BLaER1 (cell line): ENCODE data around the gene ACADS.

Experiments used
- H3K27ac ChIP-seq: shearing (Covaris generic); formaldehyde crosslinking; 2 replicates; pipeline ENCODE4 v1.8.1; 2022
- H3K27me3 ChIP-seq: shearing (Covaris generic); formaldehyde crosslinking; 2 replicates; pipeline ENCODE4 v1.8.1; 2022
- H3K36me3 ChIP-seq: shearing (Covaris generic); formaldehyde crosslinking; 2 replicates; pipeline ENCODE4 v1.8.1; 2022
- H3K4me1 ChIP-seq: shearing (Covaris generic); formaldehyde crosslinking; 2 replicates; pipeline ENCODE4 v1.8.1; 2022
- H3K4me2 ChIP-seq: shearing (Covaris generic); formaldehyde crosslinking; 2 replicates; pipeline ENCODE4 v1.8.1; 2022
- H3K4me3 ChIP-seq: shearing (Covaris generic); formaldehyde crosslinking; 2 replicates; pipeline ENCODE4 v1.8.1; 2022
- H3K9ac ChIP-seq: shearing (Covaris generic); formaldehyde crosslinking; 2 replicates; pipeline ENCODE4 v1.8.1; 2022
- H3K9me3 ChIP-seq: shearing (Covaris generic); formaldehyde crosslinking; 2 replicates; pipeline ENCODE4 v1.8.1; 2022
- H4K20me1 ChIP-seq: shearing (Covaris generic); formaldehyde crosslinking; 2 replicates; pipeline ENCODE4 v1.8.1; 2022
- Cebpa-rat ChIP-seq: shearing (Covaris generic); IDR thresholded peaks from 2 replicates; pipeline ENCODE4 v1.8.1; 2022

The ACADS gene

DNA sequence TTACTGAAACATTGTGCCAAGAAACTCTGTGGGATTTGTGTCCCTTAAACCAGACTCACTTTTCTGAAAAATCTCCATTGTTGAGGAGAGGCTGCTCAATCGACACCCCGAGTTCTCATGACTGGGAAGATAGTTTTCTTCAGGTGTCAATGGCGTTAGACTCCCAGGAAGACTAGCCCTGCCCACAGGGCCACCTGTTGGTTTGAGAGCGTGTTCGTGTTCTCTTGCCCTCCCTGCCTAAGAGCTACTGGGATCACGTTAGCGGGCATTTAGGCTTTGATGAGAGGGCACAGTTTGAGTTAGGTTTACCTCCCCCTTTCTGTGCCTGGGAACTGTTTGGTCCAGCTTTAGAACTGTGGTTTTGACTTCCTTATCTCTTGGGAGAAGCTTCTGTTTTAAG, 26.1 kb upstream of the ACADS start:
- Histone ChIP-seq H4K20me1 (peaks cover 5% of the 10 kb centered on the region; the same call in 1 of the 2 replicates), H3K9me3 (no peaks in the 10 kb centered on the region), H3K4me2 (no peak overlapping the region), H3K4me1 (peaks cover 23% of the 10 kb centered on the region), H3K27ac (0 out of 2 replicates have a peak overlapping the region, but pooled peaks have one; percentile 3), H3K36me3 (peaks cover 94% of the 10 kb centered on the region), H3K9ac (no peak overlapping the region), H3K27me3 (no peaks in the 10 kb centered on the region), H3K4me3 (no peak overlapping the region)
- no peak for TF ChIP-seq Cebpa-rat

- H3K4me3 ChIP-seq = no peak overlapping the region
- peaks cover 31% of the 10 kb centered on the region for H3K4me1 ChIP-seq
- H3K9me3 ChIP-seq = no peaks in the 10 kb centered on the region
- no peak overlapping the region for H3K27ac ChIP-seq
- peaks cover 81% of the 10 kb centered on the region for H3K36me3 ChIP-seq
- TF ChIP-seq Cebpa-rat = no peak
- no peak overlapping the region for H3K4me2 ChIP-seq
- H4K20me1 ChIP-seq = no peaks in the 10 kb centered on the region
- no peak overlapping the region for H3K9ac ChIP-seq
- H3K27me3 ChIP-seq = no peaks in the 10 kb centered on the region
These were observed 24.7 kb upstream of the ACADS start for GRCh38 chr12:120700886-120701285.

DNA sequence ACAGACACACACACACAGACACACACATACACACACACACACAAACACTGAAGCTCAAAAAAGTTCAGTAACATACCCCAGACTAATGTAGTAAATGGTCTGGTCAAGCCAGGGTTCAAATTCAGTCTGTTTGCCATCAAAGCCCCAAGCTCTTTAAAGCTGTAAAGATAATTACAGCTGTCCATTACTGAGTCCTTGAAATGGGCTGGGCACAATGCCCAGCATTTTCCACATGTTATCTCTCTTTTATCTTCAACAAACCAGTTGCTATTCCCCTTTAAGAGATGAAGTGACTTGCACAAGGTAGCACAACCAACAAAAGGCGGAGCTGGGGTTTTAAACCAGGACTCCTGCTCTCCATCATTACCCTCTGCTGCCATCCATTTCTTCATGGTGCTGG, 23.0 kb upstream of the ACADS start:
- H3K4me3 ChIP-seq = no peak overlapping the region
- no peaks in the 10 kb centered on the region for H3K27me3 ChIP-seq
- no peaks in the 10 kb centered on the region for H3K9me3 ChIP-seq
- H3K27ac ChIP-seq = no peak overlapping the region
- no peak overlapping the region for H3K9ac ChIP-seq
- peaks cover 36% of the 10 kb centered on the region for H3K4me1 ChIP-seq
- H3K36me3 ChIP-seq = peaks cover 63% of the 10 kb centered on the region
- H3K4me2 ChIP-seq = no peak overlapping the region
- TF ChIP-seq Cebpa-rat = no peak
- no peaks in the 10 kb centered on the region for H4K20me1 ChIP-seq

DNA sequence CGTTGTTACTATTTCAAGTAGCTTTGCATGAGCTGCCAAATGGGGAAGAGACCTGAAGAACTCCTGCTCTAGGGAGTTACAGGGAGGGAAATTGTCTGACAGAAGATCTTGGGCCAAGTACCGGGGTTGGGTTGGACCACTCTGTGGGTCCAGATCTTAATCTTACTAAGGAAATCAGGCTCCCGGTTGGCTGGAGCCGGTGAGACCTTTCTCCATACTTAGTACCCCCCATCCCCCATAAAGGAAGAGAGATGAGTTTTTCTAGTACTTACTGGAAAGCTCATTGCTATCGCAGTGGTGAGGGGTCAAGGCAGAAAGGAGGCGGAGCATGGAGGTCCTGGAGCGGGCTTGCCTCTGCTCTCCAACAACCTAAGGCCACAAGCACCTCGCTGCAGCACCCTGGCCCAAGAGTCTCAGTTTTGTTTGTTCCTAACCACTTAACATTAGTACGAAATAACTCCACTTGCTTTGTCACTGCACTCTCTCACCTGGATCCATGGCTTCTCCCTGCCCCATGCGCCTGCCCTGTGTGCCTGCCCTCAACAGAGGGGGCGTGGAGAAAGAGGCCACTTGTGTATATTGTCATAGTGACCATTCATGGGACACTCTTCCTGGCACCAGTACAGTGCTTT, 22.2 kb upstream of the ACADS start:
- no peak for TF ChIP-seq Cebpa-rat
- Histone ChIP-seq H3K27ac (no peak overlapping the region), H3K9me3 (no peaks in the 10 kb centered on the region), H3K27me3 (no peaks in the 10 kb centered on the region), H3K36me3 (peaks cover 55% of the 10 kb centered on the region), H3K9ac (no peak overlapping the region), H3K4me1 (peaks cover 36% of the 10 kb centered on the region), H4K20me1 (no peaks in the 10 kb centered on the region), H3K4me2 (no peak overlapping the region), H3K4me3 (no peak overlapping the region)

GRCh38 chr12:120705618-120706017, 20.0 kb upstream of the ACADS start:
- Histone ChIP-seq H3K4me1 (peaks cover 43% of the 10 kb centered on the region), H3K4me2 (0 out of 2 replicates have a peak overlapping the region, but pooled peaks have one; percentile 5)
- no peak for TF ChIP-seq Cebpa-rat

GRCh38 chr12:120706029-120706428, 19.6 kb upstream of the ACADS start:
- H3K27ac ChIP-seq = no peak overlapping the region
- peaks cover 29% of the 10 kb centered on the region for H3K36me3 ChIP-seq
- H3K9me3 ChIP-seq = no peaks in the 10 kb centered on the region
- no peak overlapping the region for H3K4me3 ChIP-seq
- no peaks in the 10 kb centered on the region for H3K27me3 ChIP-seq
- no peak overlapping the region for H3K9ac ChIP-seq
- no peaks in the 10 kb centered on the region for H4K20me1 ChIP-seq
- TF ChIP-seq Cebpa-rat = no peak
- peaks cover 43% of the 10 kb centered on the region for H3K4me1 ChIP-seq
- H3K4me2 ChIP-seq = 0 out of 2 replicates have a peak overlapping the region, but pooled peaks have one; percentile 5

More at GRCh38 chr12:120705618-120706017, 20.0 kb upstream of the ACADS start:
- Histone ChIP-seq H3K9me3 (no peaks in the 10 kb centered on the region), H3K36me3 (peaks cover 34% of the 10 kb centered on the region), H3K4me3 (no peak overlapping the region), H3K27ac (no peak overlapping the region), H3K27me3 (no peaks in the 10 kb centered on the region), H3K9ac (no peak overlapping the region), H4K20me1 (no peaks in the 10 kb centered on the region)

GRCh38 chr12:120708651-120709050, 17.0 kb upstream of the ACADS start:
- no peak for TF ChIP-seq Cebpa-rat
- H3K4me3 ChIP-seq = peak overlapping the region; percentile 18; the same call in 1 of the 2 replicates
- H3K9me3 ChIP-seq = no peaks in the 10 kb centered on the region
- H4K20me1 ChIP-seq = peaks cover 25% of the 10 kb centered on the region
- peaks cover 9% of the 10 kb centered on the region for H3K36me3 ChIP-seq
- peak overlapping the region; percentile 92 for H3K4me2 ChIP-seq
- peak overlapping the region; percentile 70 for H3K27ac ChIP-seq
- H3K9ac ChIP-seq = peak overlapping the region; percentile 61; the same call in 1 of the 2 replicates
- peaks cover 68% of the 10 kb centered on the region for H3K4me1 ChIP-seq
- no peaks in the 10 kb centered on the region for H3K27me3 ChIP-seq

DNA sequence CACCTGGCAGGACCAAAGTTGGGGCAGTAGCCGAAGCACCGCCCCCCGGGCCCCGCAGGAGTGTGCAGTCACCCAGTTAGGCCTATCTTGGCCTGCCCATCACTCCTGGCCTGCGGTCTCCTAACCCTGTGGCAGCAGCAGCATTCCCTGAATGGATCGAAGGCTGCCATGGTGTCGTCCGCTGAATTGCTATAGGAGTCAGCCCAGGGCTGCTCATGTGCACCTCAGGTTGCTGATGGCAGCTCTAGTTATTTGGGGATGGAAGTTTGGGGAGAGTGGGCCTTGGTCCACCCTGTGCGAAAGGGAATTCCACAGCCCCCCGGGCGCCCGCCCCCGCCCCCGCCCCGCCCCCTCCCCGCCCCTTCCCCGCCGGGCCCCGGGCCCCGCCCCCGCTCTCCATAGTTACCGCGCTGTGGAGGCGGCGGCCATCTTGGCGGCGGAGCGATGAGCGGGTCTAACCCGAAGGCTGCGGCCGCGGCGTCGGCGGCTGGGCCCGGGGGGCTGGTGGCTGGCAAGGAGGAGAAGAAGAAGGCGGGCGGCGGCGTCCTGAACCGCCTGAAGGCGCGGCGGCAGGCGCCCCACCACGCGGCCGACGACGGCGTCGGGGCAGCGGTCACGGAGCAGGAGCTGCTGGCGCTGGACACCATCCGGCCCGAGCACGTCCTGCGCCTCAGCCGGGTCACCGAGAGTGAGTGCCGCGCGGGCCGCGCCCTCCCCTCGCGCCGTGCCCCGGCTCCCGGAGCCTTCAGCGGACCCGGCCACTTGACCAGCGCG, 15.4 kb upstream of the ACADS start, which contains the start of gene UNC119B:
UNC119B (plus strand) TSS at position 428 of the 774 bp plus-strand sequence; CDS start at position 445, 17 bp downstream.
- Histone ChIP-seq H3K4me2 (peak within 1 kb of the TSS; percentile 92), H3K9me3 (no peaks in the 10 kb centered on the region), H3K4me1 (peaks cover 70% of the 10 kb centered on the region), H3K27me3 (no peaks in the 10 kb centered on the region), H3K4me3 (peak within 1 kb of the TSS; percentile 97), H3K36me3 (peaks cover 19% of the 10 kb centered on the region), H4K20me1 (peaks cover 37% of the 10 kb centered on the region), H3K9ac (peak within 1 kb of the TSS; percentile 94), H3K27ac (peak within 1 kb of the TSS; percentile 91)
- TF ChIP-seq Cebpa-rat = no peak

GRCh38 chr12:120710805-120711296, 14.8 kb upstream of the ACADS start:
- no peaks in the 10 kb centered on the region for H3K27me3 ChIP-seq
- H3K36me3 ChIP-seq = peaks cover 25% of the 10 kb centered on the region

DNA sequence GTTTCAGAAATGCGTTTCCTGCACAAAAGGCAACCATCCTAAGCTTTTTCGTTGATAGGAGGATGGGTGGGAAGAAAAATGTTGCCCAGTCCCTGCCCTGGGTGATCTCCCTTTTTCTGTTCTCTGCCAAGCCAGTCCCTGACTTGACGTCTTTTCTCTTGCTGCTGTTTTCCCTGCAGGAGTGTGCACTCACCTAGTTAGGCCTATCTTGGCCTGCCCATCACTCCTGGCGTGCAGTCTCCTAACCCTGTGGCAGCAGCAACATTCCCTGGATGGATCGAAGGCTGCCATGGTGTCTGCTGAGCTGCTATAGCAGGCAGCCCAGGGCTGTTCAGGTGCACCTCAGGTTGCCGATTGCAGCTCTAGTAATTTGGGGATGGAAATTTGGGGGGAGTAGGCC, 14.2 kb upstream of the ACADS start:
- Histone ChIP-seq H3K4me1 (peaks cover 59% of the 10 kb centered on the region), H4K20me1 (peaks cover 46% of the 10 kb centered on the region), H3K9ac (peak overlapping the region; percentile 94), H3K4me2 (peak overlapping the region; percentile 92), H3K9me3 (no peaks in the 10 kb centered on the region), H3K36me3 (peaks cover 31% of the 10 kb centered on the region), H3K4me3 (peak overlapping the region; percentile 97), H3K27me3 (no peaks in the 10 kb centered on the region), H3K27ac (peak overlapping the region; percentile 91)
- no peak for TF ChIP-seq Cebpa-rat

More at GRCh38 chr12:120710805-120711296, 14.8 kb upstream of the ACADS start:
- Histone ChIP-seq H3K4me2 (peak overlapping the region; percentile 92), H3K4me1 (peaks cover 64% of the 10 kb centered on the region), H3K9ac (peak overlapping the region; percentile 94), H4K20me1 (peaks cover 40% of the 10 kb centered on the region), H3K9me3 (no peaks in the 10 kb centered on the region), H3K4me3 (peak overlapping the region; percentile 97), H3K27ac (peak overlapping the region; percentile 91)
- TF ChIP-seq Cebpa-rat = no peak
